Measurements from ENCODE around the gene SCG3.

SCG3 gene

DNA sequence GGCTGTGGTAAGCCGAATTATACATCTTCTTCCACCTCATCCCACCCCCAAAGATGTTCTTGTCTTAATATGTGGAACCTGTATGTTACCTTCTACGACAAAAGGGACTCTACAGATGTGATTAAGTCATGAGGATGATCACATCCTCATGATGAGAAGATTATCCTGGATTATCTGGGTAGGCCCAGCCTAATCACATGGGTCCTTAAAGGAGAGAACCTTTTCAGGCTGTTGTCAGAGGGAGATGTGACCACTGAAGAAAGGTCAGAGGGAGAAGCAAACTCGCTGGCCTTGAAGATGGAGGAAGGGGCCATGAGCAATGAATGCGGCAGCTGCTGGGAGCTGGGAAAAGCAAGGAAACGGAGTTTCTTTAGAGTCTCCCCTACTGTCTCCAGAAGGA, 12.9 kb upstream of the SCG3 start:
- Histone ChIP-seq H4K20me1 (ENCODE audit: insufficient read depth, low read length) (no peaks in the 10 kb centered on the region), H2AFZ (ENCODE audit: low read length) (no peak overlapping the region)

DNA sequence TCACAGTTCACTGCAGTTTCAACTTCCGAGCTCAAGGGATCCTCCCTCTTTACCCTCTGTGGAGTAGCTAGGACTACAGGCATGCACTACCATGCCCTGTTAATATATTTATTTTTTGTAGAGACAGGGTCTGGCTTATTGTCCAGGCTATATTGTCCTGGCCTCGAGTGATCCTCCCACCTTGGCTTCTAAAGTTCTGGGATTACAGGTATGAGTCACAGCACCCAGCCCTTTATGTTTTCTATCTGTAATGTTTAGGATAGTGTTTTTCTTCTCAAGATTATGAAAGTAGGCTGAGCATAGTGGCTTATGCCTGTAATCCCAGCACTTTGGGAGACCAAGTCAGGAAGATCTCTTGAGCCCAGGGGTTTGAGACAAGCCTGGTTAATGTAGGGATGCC, 11.9 kb upstream of the SCG3 start:
- Histone ChIP-seq H3K36me3 (ENCODE audit: insufficient read depth, low read length) (no peaks in the 10 kb centered on the region), H3K4me1 (ENCODE audit: insufficient read depth, low read length, severe bottlenecking) (no peaks in the 10 kb centered on the region), H3F3A (ENCODE audit: insufficient read depth, low read length) (no peaks in the 10 kb centered on the region), H4K20me1 (ENCODE audit: insufficient read depth, low read length) (no peaks in the 10 kb centered on the region), H3K79me2 (ENCODE audit: insufficient read depth, low read length) (no peaks in the 10 kb centered on the region), H3K27me3 (ENCODE audit: insufficient read depth, low read length) (no peaks in the 10 kb centered on the region), H2AFZ (ENCODE audit: low read length) (no peak overlapping the region), H3K9me3 (ENCODE audit: low read length) (no peaks in the 10 kb centered on the region), H3K27ac (ENCODE audit: low read depth, low read length, poor library complexity, severe bottlenecking) (no peak overlapping the region), H3K4me3 (ENCODE audit: low read depth, low read length, poor library complexity, severe bottlenecking) (no peak overlapping the region), H3K9ac (ENCODE audit: low read length) (no peak overlapping the region), H3K4me2 (ENCODE audit: low read length) (no peak overlapping the region), H3K9me2 (ENCODE audit: low read depth, low read length) (no peaks in the 10 kb centered on the region)
- TF ChIP-seq EZH2 (IDR thresholded peaks at IDR 0.05; ENCODE audit: borderline replicate concordance, low read length): no peak

More for the DNA sequence above, 12.9 kb upstream of the SCG3 start:
- Histone ChIP-seq H3K79me2 (ENCODE audit: insufficient read depth, low read length) (no peaks in the 10 kb centered on the region), H3K4me3 (ENCODE audit: low read depth, low read length, poor library complexity, severe bottlenecking) (no peak overlapping the region), H3K9ac (ENCODE audit: low read length) (no peak overlapping the region), H3F3A (ENCODE audit: insufficient read depth, low read length) (no peaks in the 10 kb centered on the region), H3K9me3 (ENCODE audit: low read length) (no peaks in the 10 kb centered on the region), H3K27me3 (ENCODE audit: insufficient read depth, low read length) (no peaks in the 10 kb centered on the region), H3K4me1 (ENCODE audit: insufficient read depth, low read length, severe bottlenecking) (no peaks in the 10 kb centered on the region), H3K9me2 (ENCODE audit: low read depth, low read length) (no peaks in the 10 kb centered on the region), H3K36me3 (ENCODE audit: insufficient read depth, low read length) (no peaks in the 10 kb centered on the region), H3K27ac (ENCODE audit: low read depth, low read length, poor library complexity, severe bottlenecking) (no peak overlapping the region), H3K4me2 (ENCODE audit: low read length) (no peak overlapping the region)
- TF ChIP-seq, protein P1, sequence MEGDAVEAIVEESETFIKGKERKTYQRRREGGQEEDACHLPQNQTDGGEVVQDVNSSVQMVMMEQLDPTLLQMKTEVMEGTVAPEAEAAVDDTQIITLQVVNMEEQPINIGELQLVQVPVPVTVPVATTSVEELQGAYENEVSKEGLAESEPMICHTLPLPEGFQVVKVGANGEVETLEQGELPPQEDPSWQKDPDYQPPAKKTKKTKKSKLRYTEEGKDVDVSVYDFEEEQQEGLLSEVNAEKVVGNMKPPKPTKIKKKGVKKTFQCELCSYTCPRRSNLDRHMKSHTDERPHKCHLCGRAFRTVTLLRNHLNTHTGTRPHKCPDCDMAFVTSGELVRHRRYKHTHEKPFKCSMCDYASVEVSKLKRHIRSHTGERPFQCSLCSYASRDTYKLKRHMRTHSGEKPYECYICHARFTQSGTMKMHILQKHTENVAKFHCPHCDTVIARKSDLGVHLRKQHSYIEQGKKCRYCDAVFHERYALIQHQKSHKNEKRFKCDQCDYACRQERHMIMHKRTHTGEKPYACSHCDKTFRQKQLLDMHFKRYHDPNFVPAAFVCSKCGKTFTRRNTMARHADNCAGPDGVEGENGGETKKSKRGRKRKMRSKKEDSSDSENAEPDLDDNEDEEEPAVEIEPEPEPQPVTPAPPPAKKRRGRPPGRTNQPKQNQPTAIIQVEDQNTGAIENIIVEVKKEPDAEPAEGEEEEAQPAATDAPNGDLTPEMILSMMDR (IDR thresholded peaks at IDR 0.05; ENCODE audit: low read length): no peak
- no peak for TF ChIP-seq EZH2 (IDR thresholded peaks at IDR 0.05; ENCODE audit: borderline replicate concordance, low read length)

DNA sequence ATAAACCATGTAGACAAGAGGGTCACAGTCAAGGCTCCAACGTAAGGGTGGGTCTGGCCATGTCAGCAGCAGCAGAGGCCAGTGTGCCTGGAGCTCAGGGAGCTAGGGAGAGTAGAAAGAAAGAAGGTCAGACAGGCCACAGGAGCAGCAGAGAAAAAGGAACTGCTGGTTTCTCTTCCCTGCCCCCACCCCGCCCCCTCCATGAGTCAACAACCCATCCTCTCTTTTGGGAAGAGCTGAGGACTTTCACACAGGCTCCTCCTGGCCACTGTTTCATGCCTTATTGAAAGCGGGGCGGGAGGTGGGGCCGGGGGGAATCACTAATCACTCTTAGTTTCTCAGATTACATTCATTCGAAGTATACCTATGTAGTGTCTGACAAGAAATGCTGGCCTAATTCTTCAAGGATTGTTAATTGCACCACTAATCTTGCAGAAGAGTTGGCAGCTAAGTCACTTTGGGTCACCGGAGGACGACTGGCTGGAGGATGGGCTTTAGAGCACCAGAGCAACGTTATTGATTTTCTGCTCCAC, 9.1 kb upstream of the SCG3 start:
- no peaks in the 10 kb centered on the region for H4K20me1 ChIP-seq (ENCODE audit: insufficient read depth, low read length)
- H3K4me1 ChIP-seq (ENCODE audit: insufficient read depth, low read length, severe bottlenecking): no peaks in the 10 kb centered on the region
- H3K4me2 ChIP-seq (ENCODE audit: low read length): no peak overlapping the region
- H3F3A ChIP-seq (ENCODE audit: insufficient read depth, low read length): no peaks in the 10 kb centered on the region
- no peak overlapping the region for H2AFZ ChIP-seq (ENCODE audit: low read length)
- H3K36me3 ChIP-seq (ENCODE audit: insufficient read depth, low read length): no peaks in the 10 kb centered on the region
- no peak overlapping the region for H3K4me3 ChIP-seq (ENCODE audit: low read depth, low read length, poor library complexity, severe bottlenecking)
- no peak for TF ChIP-seq EZH2 (IDR thresholded peaks at IDR 0.05; ENCODE audit: borderline replicate concordance, low read length)
- TF ChIP-seq, protein P1 (IDR thresholded peaks at IDR 0.05; ENCODE audit: low read length): no peak
- H3K9ac ChIP-seq (ENCODE audit: low read length): no peak overlapping the region
- H3K27me3 ChIP-seq (ENCODE audit: insufficient read depth, low read length): no peaks in the 10 kb centered on the region
- H3K9me3 ChIP-seq (ENCODE audit: low read length): no peaks in the 10 kb centered on the region
- no peaks in the 10 kb centered on the region for H3K9me2 ChIP-seq (ENCODE audit: low read depth, low read length)
- H3K27ac ChIP-seq (ENCODE audit: low read depth, low read length, poor library complexity, severe bottlenecking): no peak overlapping the region
- H3K79me2 ChIP-seq (ENCODE audit: insufficient read depth, low read length): no peaks in the 10 kb centered on the region
